Panc1 (cell line): ENCODE results near the gene CSTB. TPM values are rescaled to one million over a fixed set of nuclear protein-coding genes. Genes with fewer than 3 reads are reported as not detected.

Source experiments
- ATAC-seq: fragments of 200-7000 bp; cut with Tn5 transposase; 2 replicates; pipeline ENCODE4 v1.9.1; 2020; ENCODE audit warnings: mild to moderate bottlenecking, moderate library complexity
- BruUV-seq: library from RNA; stranded (reverse); fragments of 400-500 nt; replicated peaks from 2 replicates; lab custom pipeline; 2021; lab: Mats Ljungman, UMichigan
- CTCF ChIA-PET: fragments of 300-600 bp; sonication (Branson Sonifier 250); formaldehyde crosslinking; loops from one replicate; lab custom pipeline; 2022; ENCODE audit warnings: antibody characterized with exemption; lab: Charles Lee
- POLR2A ChIA-PET: fragments of 300-600 bp; sonication (Branson Sonifier 250); formaldehyde crosslinking; loops from one replicate; lab custom pipeline; 2022; ENCODE audit warnings: antibody characterized with exemption; lab: Charles Lee
- DNase-seq: peaks from one replicate; pipeline ENCODE4 v3.0.0-alpha.2; 2010; ENCODE audit warnings: low read depth, low spot score
- H3K27ac ChIP-seq: 2 replicates; pipeline ENCODE4 v1.5.1; 2011; ENCODE audit warnings: mild to moderate bottlenecking, low read length, inconsistent platforms
- H3K27me3 ChIP-seq: fragments of 200-500 bp; sonication (Bioruptor generic); 2 replicates; pipeline ENCODE4 v1.6.0; 2014; ENCODE audit warnings: low read length, inconsistent platforms; ENCODE audit not compliant: control insufficient read depth, insufficient read depth
- H3K36me3 ChIP-seq: fragments of 200-500 bp; sonication (Bioruptor generic); 2 replicates; pipeline ENCODE4 v1.5.1; 2014; ENCODE audit warnings: inconsistent platforms, mild to moderate bottlenecking, low read length, moderate library complexity; ENCODE audit not compliant: control insufficient read depth, insufficient read depth
- H3K4me1 ChIP-seq: 2 replicates; pipeline ENCODE4 v1.5.1; 2011; ENCODE audit warnings: inconsistent platforms, mild to moderate bottlenecking, low read length, moderate library complexity; ENCODE audit not compliant: control insufficient read depth, insufficient read depth
- H3K4me3 ChIP-seq, 2 experiments: 2 replicates each; pipeline ENCODE4 v1.5.1; 2011 to 2012; ENCODE audit warnings: low read depth in 2 of 2, low read length in 2 of 2, mild to moderate bottlenecking in 2 of 2, inconsistent platforms in 1 of 2, moderate library complexity in 1 of 2
- H3K9me3 ChIP-seq: fragments of 200-500 bp; sonication (Bioruptor generic); 2 replicates; pipeline ENCODE4 v1.5.1; 2014; ENCODE audit warnings: low read depth, mild to moderate bottlenecking, inconsistent platforms, low read length, moderate library complexity; ENCODE audit not compliant: control insufficient read depth, insufficient read depth
- POLR2AphosphoS5 ChIP-seq: IDR thresholded peaks from 2 replicates; pipeline ENCODE4 v1.6.1; 2012; ENCODE audit warnings: mild to moderate bottlenecking, low read depth, low read length, moderate library complexity
- SIN3A ChIP-seq: IDR thresholded peaks from 2 replicates; pipeline ENCODE4 v1.6.1; 2012; ENCODE audit warnings: low read depth, mild to moderate bottlenecking, low read length, moderate library complexity, borderline replicate concordance; ENCODE audit not compliant: insufficient read depth
- TCF7L2 ChIP-seq: IDR thresholded peaks from 2 replicates; pipeline ENCODE4 v1.6.1; 2011; ENCODE audit warnings: mild to moderate bottlenecking, low read depth, low read length, inconsistent platforms
- in situ Hi-C: cut with HindIII; loops from 2 replicates; pipeline ENCODE4 v1.10.0; 2016; ENCODE audit warnings: low sequenced_read_pairs, low pct_unique_long_range_greater_than_20kb
- intact Hi-C: fragments of 100-400 bp; cut with micrococcal nuclease; formaldehyde crosslinking; loops from one replicate; pipeline ENCODE4 v1.10.0; 2022; ENCODE audit not compliant: unreplicated experiment
- total RNA-seq: library from RNA; stranded (reverse); gene quantifications from one replicate; pipeline ENCODE4 v1.2.1, GENCODE V29; 2021; ENCODE audit not compliant: unreplicated experiment
- TF ChIP-seq, protein P1 (sequence below), 2 experiments: IDR thresholded peaks; 2 replicates each; pipeline ENCODE4 v1.6.1; 2011 to 2012; ENCODE audit warnings: low read depth in 2 of 2, control low read depth in 1 of 2, low read length in 1 of 2, mild to moderate bottlenecking in 1 of 2, moderate library complexity in 1 of 2; ENCODE audit not compliant: insufficient read depth in 1 of 2
- TF ChIP-seq, protein P2 (sequence below): fragments of 450-650 bp; IDR thresholded peaks from 2 replicates; pipeline ENCODE4 v1.5.1; 2017; ENCODE audit warnings: mild to moderate bottlenecking

Gene CSTB
- total RNA-seq, 1 experiment from 2014 or later: 72.5 TPM

DNA sequence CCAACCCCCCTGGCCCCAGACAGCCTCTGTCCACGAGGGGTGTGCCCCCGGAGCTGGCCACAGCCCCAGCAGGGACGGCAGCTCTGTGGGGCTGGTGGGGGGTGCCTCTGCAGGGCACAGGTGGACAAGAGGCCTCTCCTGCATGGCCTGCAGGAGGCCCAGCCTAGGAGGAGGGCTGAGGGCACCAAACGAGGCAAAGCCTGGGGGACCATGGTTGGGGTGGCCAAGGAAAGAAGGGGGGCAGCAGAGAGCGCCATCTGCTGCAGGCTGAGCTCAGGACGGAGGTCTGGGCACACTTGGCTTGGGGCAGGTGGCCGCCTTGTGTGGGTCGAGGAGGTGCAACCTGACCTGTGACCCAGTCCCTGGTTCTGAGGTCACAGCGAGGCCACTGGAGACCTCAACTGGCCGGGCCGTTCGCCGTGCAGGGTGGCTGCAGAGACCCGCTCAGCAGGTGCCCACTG is 40.5 kb upstream of the CSTB start:
- intact Hi-C loops: no loop called here
- POLR2A ChIA-PET: no interaction called here

DNA sequence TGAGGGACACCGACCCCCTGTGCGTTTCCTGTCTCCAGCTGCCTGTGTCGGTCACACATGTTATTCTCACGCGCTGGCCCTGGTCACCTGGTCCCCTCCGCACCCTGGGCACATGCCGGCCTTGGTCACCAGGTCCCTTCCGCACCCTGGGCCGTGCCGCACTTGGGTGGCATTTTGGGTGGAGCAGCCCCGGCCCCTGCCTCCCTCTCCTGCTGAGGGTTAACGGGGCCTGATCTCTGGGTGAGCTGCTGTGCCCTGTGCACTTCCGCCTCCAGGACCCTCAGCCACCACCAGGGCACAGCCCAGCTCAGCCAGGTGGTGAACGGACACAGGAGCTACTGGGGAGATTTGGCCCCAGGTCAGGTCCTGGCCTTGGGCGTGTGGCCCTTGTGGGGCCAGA is 39.9 kb upstream of the CSTB start:
- no peak overlapping the region for H3K4me3 ChIP-seq
- POLR2A ChIA-PET: no interaction called here
- no peaks in the 10 kb centered on the region for H3K27me3 ChIP-seq
- in situ Hi-C loops (no loop called here), intact Hi-C loops (no loop called here)
- no peak overlapping the region for H3K27ac ChIP-seq
- no peak for DNase-seq
- H3K4me1 ChIP-seq: peaks cover 9% of the 10 kb centered on the region
- no peak for ATAC-seq
- H3K9me3 ChIP-seq: no peaks in the 10 kb centered on the region
- no peak for TF ChIP-seq SIN3A
- BruUV-seq: no TSS peak
- CTCF ChIA-PET: no interaction called here
- no peaks in the 10 kb centered on the region for H3K36me3 ChIP-seq

More for the DNA sequence above, 40.5 kb upstream of the CSTB start:
- no peaks in the 10 kb centered on the region for H3K27me3 ChIP-seq
- no TSS peak for BruUV-seq
- TF ChIP-seq, protein P1, sequence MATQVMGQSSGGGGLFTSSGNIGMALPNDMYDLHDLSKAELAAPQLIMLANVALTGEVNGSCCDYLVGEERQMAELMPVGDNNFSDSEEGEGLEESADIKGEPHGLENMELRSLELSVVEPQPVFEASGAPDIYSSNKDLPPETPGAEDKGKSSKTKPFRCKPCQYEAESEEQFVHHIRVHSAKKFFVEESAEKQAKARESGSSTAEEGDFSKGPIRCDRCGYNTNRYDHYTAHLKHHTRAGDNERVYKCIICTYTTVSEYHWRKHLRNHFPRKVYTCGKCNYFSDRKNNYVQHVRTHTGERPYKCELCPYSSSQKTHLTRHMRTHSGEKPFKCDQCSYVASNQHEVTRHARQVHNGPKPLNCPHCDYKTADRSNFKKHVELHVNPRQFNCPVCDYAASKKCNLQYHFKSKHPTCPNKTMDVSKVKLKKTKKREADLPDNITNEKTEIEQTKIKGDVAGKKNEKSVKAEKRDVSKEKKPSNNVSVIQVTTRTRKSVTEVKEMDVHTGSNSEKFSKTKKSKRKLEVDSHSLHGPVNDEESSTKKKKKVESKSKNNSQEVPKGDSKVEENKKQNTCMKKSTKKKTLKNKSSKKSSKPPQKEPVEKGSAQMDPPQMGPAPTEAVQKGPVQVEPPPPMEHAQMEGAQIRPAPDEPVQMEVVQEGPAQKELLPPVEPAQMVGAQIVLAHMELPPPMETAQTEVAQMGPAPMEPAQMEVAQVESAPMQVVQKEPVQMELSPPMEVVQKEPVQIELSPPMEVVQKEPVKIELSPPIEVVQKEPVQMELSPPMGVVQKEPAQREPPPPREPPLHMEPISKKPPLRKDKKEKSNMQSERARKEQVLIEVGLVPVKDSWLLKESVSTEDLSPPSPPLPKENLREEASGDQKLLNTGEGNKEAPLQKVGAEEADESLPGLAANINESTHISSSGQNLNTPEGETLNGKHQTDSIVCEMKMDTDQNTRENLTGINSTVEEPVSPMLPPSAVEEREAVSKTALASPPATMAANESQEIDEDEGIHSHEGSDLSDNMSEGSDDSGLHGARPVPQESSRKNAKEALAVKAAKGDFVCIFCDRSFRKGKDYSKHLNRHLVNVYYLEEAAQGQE (IDR thresholded peaks at IDR 0.05; ENCODE audit: insufficient read depth in 1 of 2, low read depth in 2 of 2, low read length in 1 of 2): no peak
- TF ChIP-seq, protein P2, sequence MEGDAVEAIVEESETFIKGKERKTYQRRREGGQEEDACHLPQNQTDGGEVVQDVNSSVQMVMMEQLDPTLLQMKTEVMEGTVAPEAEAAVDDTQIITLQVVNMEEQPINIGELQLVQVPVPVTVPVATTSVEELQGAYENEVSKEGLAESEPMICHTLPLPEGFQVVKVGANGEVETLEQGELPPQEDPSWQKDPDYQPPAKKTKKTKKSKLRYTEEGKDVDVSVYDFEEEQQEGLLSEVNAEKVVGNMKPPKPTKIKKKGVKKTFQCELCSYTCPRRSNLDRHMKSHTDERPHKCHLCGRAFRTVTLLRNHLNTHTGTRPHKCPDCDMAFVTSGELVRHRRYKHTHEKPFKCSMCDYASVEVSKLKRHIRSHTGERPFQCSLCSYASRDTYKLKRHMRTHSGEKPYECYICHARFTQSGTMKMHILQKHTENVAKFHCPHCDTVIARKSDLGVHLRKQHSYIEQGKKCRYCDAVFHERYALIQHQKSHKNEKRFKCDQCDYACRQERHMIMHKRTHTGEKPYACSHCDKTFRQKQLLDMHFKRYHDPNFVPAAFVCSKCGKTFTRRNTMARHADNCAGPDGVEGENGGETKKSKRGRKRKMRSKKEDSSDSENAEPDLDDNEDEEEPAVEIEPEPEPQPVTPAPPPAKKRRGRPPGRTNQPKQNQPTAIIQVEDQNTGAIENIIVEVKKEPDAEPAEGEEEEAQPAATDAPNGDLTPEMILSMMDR: peak; percentile 45; the same call in 1 of the 2 replicates
- no peak overlapping the region for H3K27ac ChIP-seq
- peaks cover 5% of the 10 kb centered on the region for H3K4me1 ChIP-seq
- H3K4me3 ChIP-seq: no peak overlapping the region
- no peak for DNase-seq
- in situ Hi-C loops: no loop called here
- no peak for ATAC-seq
- CTCF ChIA-PET: interaction anchor here (0.6 kb wide), 1 partner anchor 145 kb away, joined by 7 read pairs; no protein-coding TSS in a partner anchor
- H3K36me3 ChIP-seq: no peaks in the 10 kb centered on the region
- H3K9me3 ChIP-seq: no peaks in the 10 kb centered on the region

DNA sequence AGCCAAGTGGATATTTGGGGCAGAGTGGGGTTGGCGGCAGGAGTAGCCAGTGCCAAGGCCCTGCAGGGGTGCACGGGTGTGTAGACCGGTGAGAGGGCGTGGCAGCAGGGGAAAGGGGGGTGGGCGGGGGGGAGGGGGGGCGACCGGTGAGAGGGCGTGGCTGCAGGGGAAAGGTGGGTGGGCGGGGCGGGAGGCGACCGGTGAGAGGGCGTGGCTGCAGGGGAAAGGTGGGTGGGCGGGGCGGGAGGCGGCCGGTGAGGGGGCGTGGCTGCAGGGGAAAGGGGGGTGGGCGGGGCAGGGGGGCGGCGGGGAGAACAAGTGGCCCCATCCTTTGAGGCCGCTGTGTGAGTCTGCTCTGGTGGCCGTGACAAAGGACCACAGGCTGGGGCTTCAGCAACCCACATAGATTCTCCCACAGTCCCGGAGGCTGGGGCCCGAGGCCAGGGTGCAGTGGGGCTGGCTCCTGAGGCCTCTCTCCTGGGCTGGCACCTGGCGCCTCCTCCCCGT is 39.1 kb upstream of the CSTB start:
- intact Hi-C loops (no loop called here), in situ Hi-C loops (no loop called here)
- H3K9me3 ChIP-seq: no peaks in the 10 kb centered on the region
- ChIA-PET POLR2A (no interaction called here), CTCF (no interaction called here)
- TF ChIP-seq TCF7L2 (no peak), POLR2AphosphoS5 (no peak), SIN3A (no peak)
- TF ChIP-seq, protein P2: no peak
- TF ChIP-seq, protein P1 (IDR thresholded peaks at IDR 0.05; ENCODE audit: insufficient read depth in 1 of 2, low read depth in 2 of 2, low read length in 1 of 2): no peak
- no peak overlapping the region for H3K27ac ChIP-seq
- DNase-seq: no peak
- H3K4me3 ChIP-seq: no peak overlapping the region
- H3K4me1 ChIP-seq: peaks cover 16% of the 10 kb centered on the region
- H3K27me3 ChIP-seq: no peaks in the 10 kb centered on the region
- ATAC-seq: no peak
- no peaks in the 10 kb centered on the region for H3K36me3 ChIP-seq
- no TSS peak for BruUV-seq
